Stimulated activated CD8-positive, alpha-beta memory T cell treated with anti-CD3 and anti-CD28 coated beads, Interleukin-4, amount 100 ng/mL, for 24 hours (primary cell): Measurements from ENCODE around the gene SSH2.

Source experiments
- DNase-seq: peaks from one replicate; pipeline ENCODE4 v3.0.0-alpha.2; 2020; ENCODE audit warnings: low read depth

The SSH2 gene

GRCh38 chr17:29590411-29591145 is 339.4 kb downstream of the SSH2 start:
- no peak for DNase-seq

GRCh38 chr17:29589524-29590410 is 340.3 kb downstream of the SSH2 start, which contains the start of gene GIT1:
Gene GIT1 (minus strand): TSS chr17:29589648. CDS start chr17:29589378, 270 bp downstream.
- DNase-seq = peak; percentile 81

- no peak for DNase-seq
These were observed 341.2 kb downstream of the SSH2 start for GRCh38 chr17:29588562-29589411.

GRCh38 chr17:29588017-29588561 is 341.9 kb downstream of the SSH2 start:
- DNase-seq = no peak

GRCh38 chr17:29587591-29587990 is 342.4 kb downstream of the SSH2 start:
- DNase-seq = no peak

GRCh38 chr17:29586676-29587469 is 343.2 kb downstream of the SSH2 start:
- DNase-seq = no peak

- DNase-seq = no peak
These were observed 344.8 kb downstream of the SSH2 start for GRCh38 chr17:29585080-29585751.

- no peak for DNase-seq
These were observed 345.5 kb downstream of the SSH2 start for GRCh38 chr17:29584452-29585079.

- no peak for DNase-seq
These were observed 346.4 kb downstream of the SSH2 start for GRCh38 chr17:29583324-29584248.

- no peak for DNase-seq
These were observed 347.3 kb downstream of the SSH2 start for GRCh38 chr17:29582772-29583171.

GRCh38 chr17:29582254-29582765 is 347.7 kb downstream of the SSH2 start:
- DNase-seq = no peak

GRCh38 chr17:29581583-29582253 is 348.3 kb downstream of the SSH2 start:
- no peak for DNase-seq

- DNase-seq = peak; percentile 82
These were observed 349.9 kb downstream of the SSH2 start for GRCh38 chr17:29579866-29580771.

GRCh38 chr17:29578626-29579485 is 351.2 kb downstream of the SSH2 start:
- no peak for DNase-seq

GRCh38 chr17:29577385-29578211 is 352.4 kb downstream of the SSH2 start:
- no peak for DNase-seq
